Ascending aorta (tissue), 2 donors: Measurements from ENCODE around the gene RACGAP1. TPM values are rescaled to one million over a fixed set of nuclear protein-coding genes. Genes with fewer than 3 reads are reported as not detected.

Experiments used
- DNase-seq, 2 donors: peaks; one replicate each; pipeline ENCODE4 v3.0.0-alpha.2; 2019; ENCODE audit warnings: low spot score in 2 of 2
- H3K27ac ChIP-seq, 2 donors: fragments of 200-600 bp; sonication (generic); one replicate each; pipeline ENCODE4 v1.5.1; 2016 to 2017; ENCODE audit warnings: mild to moderate bottlenecking in 1 of 2
- H3K27me3 ChIP-seq: fragments of 200-600 bp; sonication (generic); one replicate; pipeline ENCODE4 v1.5.1; 2017
- H3K36me3 ChIP-seq, 2 donors: fragments of 200-600 bp; sonication (generic); one replicate each; pipeline ENCODE4 v1.5.1; 2016
- H3K4me1 ChIP-seq, 2 donors: fragments of 200-600 bp; sonication (generic); one replicate each; pipeline ENCODE4 v1.5.1; 2016 to 2017; ENCODE audit warnings: mild to moderate bottlenecking in 1 of 2
- H3K4me3 ChIP-seq, 2 donors: fragments of 200-600 bp; sonication (generic); one replicate each; pipeline ENCODE4 v1.5.1; 2016 to 2017; ENCODE audit warnings: mild to moderate bottlenecking in 1 of 2
- H3K9me3 ChIP-seq, 2 donors: fragments of 200-600 bp; sonication (generic); one replicate each; pipeline ENCODE4 v1.5.1; 2016
- intact Hi-C: fragments of 100-400 bp; cut with DNase I; formaldehyde crosslinking; loops from one replicate; pipeline ENCODE4 v1.15.1; 2023
- total RNA-seq: library from RNA; depleted of rRNA; stranded (reverse); fragments of >200 nt; gene quantifications from one replicate; pipeline ENCODE4 v1.1.0, GENCODE V29; 2016
- TF ChIP-seq, protein P1 (sequence below), 3 experiments: fragments of 200-600 bp in 2 of 3; fragments of 450-650 bp in 1 of 3; sonication (generic) in 2 of 3; IDR thresholded peaks; one replicate each; pipeline ENCODE4 v1.5.1; 2016 to 2019; ENCODE audit warnings: antibody characterized with exemption in 3 of 3, mild to moderate bottlenecking in 1 of 3, moderate library complexity in 1 of 3

The RACGAP1 gene
- total RNA-seq, 1 donor from 2014 or later = 5.1 TPM

DNA sequence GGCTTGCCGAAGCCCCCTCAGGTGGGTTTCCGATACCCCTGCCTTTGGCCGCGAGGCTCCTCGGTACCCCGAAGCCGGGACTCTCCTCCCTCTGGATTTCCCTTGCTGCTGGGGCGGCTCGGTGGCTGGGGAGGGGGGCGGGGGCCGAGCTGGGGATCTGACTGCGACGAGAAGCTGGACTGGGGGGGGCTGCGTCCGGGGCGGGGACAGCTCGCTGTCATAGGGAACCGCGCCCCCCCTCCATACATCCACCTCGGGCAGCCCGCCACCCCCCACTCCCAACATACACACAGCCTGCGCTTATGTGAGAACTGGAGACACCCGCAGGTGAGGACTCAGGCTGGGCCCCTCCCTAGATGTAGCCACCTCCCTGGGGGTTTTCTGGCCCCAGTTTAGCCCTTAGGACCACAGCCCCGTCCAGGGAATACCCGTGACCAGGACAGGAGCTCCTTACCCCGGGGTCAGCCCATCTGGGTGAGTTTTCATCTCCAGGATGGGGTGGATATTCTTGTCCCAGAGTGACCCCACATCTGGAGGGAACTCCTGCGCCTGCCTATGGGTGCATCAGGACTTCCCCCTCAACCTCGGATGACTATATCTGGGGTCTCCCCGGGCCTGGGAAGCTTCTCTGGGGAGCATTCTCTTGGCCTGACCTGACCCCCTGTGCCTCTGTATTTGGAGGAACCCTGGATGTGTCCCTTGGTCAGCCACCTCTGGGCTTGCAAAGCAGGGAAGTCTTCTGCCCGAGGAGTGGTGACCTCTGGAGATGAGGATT, 32.8 kb upstream of the RACGAP1 start:
- no peaks in the 10 kb centered on the region for H3K36me3 ChIP-seq
- H3K27me3 ChIP-seq = no peaks in the 10 kb centered on the region
- H3K27ac ChIP-seq = no peak overlapping the region
- intact Hi-C loops = loop anchor here (2.0 to 5.0 kb wide), 3 partner anchors 91 to 281 kb away; no protein-coding TSS in a partner anchor
- DNase-seq = no peak
- H3K4me3 ChIP-seq = peak overlapping the region; percentile 56 to 73
- H3K4me1 ChIP-seq = peaks cover 2 to 5% of the 10 kb centered on the region in 2 donors
- TF ChIP-seq, protein P1, sequence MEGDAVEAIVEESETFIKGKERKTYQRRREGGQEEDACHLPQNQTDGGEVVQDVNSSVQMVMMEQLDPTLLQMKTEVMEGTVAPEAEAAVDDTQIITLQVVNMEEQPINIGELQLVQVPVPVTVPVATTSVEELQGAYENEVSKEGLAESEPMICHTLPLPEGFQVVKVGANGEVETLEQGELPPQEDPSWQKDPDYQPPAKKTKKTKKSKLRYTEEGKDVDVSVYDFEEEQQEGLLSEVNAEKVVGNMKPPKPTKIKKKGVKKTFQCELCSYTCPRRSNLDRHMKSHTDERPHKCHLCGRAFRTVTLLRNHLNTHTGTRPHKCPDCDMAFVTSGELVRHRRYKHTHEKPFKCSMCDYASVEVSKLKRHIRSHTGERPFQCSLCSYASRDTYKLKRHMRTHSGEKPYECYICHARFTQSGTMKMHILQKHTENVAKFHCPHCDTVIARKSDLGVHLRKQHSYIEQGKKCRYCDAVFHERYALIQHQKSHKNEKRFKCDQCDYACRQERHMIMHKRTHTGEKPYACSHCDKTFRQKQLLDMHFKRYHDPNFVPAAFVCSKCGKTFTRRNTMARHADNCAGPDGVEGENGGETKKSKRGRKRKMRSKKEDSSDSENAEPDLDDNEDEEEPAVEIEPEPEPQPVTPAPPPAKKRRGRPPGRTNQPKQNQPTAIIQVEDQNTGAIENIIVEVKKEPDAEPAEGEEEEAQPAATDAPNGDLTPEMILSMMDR (IDR thresholded peaks at IDR 0.05) = no peak
- no peaks in the 10 kb centered on the region for H3K9me3 ChIP-seq

DNA sequence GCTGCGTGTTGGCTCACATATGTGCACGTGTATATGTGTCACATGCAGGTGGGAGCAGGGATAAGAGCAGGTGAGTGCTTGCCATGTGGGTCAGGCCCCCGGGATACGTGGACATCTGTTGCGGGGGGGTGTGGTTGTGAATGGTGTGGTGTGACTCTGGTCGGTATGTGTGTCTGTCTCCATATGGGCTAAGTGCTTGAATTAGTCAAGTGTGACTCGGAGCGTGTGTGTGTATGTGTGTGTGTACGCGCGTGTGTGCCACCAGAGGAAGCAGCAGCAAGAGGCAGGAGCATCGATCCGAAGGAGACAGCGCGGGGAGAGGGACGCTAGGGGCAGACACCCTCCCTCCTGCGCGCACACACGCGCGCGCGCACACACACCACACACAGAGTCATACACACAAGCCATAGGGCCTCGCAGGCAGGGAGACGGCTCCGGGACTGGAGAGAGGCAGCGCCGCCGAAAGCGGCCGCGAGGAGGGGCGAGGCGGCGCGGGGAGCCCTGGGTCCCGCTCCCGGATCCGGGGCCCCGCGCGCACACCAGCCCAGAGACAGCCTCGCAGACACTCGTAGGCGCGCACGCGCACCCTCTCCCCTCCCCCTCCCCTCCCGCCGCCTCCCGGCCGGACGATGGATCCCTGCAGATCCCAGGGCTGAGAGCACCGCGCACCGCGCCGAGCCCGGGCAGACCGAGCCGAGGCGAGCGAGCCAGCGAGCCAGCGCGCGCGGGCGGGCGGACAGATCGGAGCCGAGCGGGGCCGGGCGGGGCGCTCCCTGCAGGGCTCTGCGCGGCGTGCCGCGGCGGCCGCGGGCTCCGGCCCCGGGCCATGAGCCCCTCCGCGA, 31.9 kb upstream of the RACGAP1 start, which contains the start of gene ASIC1:
TSS of gene ASIC1 (plus strand) at position 597 of the 842 bp plus-strand sequence. CDS start 1,171 bp downstream, outside the sequence.
- peaks cover 2 to 5% of the 10 kb centered on the region in 2 donors for H3K4me1 ChIP-seq
- no peak within 1 kb of the TSS for H3K27ac ChIP-seq
- no peaks in the 10 kb centered on the region for H3K36me3 ChIP-seq
- H3K27me3 ChIP-seq = no peaks in the 10 kb centered on the region
- no peaks in the 10 kb centered on the region for H3K9me3 ChIP-seq
- DNase-seq = peak in 1 of 2 donors; percentile 79
- TF ChIP-seq, protein P1 (IDR thresholded peaks at IDR 0.05) = peak in 1 of 3 experiments; percentile 7
- intact Hi-C loops = loop anchor here (2.0 to 5.0 kb wide), 3 partner anchors 90 to 280 kb away; no protein-coding TSS in a partner anchor
- peak within 1 kb of the TSS; percentile 56 to 73 for H3K4me3 ChIP-seq

DNA sequence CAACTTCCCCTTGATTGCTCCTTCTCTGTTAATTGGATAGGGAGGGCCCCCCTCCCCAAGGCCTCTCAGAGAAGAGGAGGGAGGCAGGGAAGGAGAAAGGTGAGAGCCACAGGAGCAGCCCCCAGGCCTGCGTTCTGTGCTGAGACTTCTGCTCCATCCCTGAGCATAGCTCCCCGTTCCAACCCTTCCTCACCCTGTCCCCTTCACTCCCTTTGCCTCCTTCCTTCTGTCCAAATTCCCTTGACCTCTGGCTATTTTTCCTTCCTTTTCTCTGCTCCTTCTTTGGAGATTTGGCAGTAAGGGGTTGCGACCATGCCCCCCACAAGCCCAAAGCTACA, 31.3 kb upstream of the RACGAP1 start:
- TF ChIP-seq, protein P1 (IDR thresholded peaks at IDR 0.05) = no peak
- peaks cover 2 to 5% of the 10 kb centered on the region in 2 donors for H3K4me1 ChIP-seq
- no peaks in the 10 kb centered on the region for H3K27me3 ChIP-seq
- intact Hi-C loops = loop anchor here (2.0 to 5.0 kb wide), 3 partner anchors 90 to 279 kb away; no protein-coding TSS in a partner anchor
- no peak overlapping the region for H3K27ac ChIP-seq
- peak overlapping the region in 1 of 2 donors; percentile 73 for H3K4me3 ChIP-seq
- H3K36me3 ChIP-seq = no peaks in the 10 kb centered on the region
- no peak for DNase-seq
- H3K9me3 ChIP-seq = no peaks in the 10 kb centered on the region

- H3K36me3 ChIP-seq = no peaks in the 10 kb centered on the region
- H3K9me3 ChIP-seq = no peaks in the 10 kb centered on the region
- H3K27ac ChIP-seq = no peak overlapping the region
- H3K4me3 ChIP-seq = no peak overlapping the region
- DNase-seq = no peak
- H3K4me1 ChIP-seq = peaks cover 2 to 5% of the 10 kb centered on the region in 2 donors
- intact Hi-C loops = loop anchor here (2.0 to 5.0 kb wide), 3 partner anchors 89 to 279 kb away; no protein-coding TSS in a partner anchor
- no peaks in the 10 kb centered on the region for H3K27me3 ChIP-seq
- TF ChIP-seq, protein P1 (IDR thresholded peaks at IDR 0.05) = peak; percentile 78 to 94 (median 92)
Measured at GRCh38 chr12:50055831-50056638, 30.7 kb upstream of the RACGAP1 start.

- no peaks in the 10 kb centered on the region for H3K9me3 ChIP-seq
- DNase-seq = no peak
- H3K4me1 ChIP-seq = peaks cover 5% of the 10 kb centered on the region in 2 donors
- no peak overlapping the region for H3K27ac ChIP-seq
- intact Hi-C loops = no loop called here
- H3K36me3 ChIP-seq = no peaks in the 10 kb centered on the region
- TF ChIP-seq, protein P1 (IDR thresholded peaks at IDR 0.05) = no peak
- no peak overlapping the region for H3K4me3 ChIP-seq
- no peaks in the 10 kb centered on the region for H3K27me3 ChIP-seq
Measured at GRCh38 chr12:50053583-50053982, 28.3 kb upstream of the RACGAP1 start.
